Measurements from ENCODE around the gene PHLPP1.

Gene PHLPP1

DNA sequence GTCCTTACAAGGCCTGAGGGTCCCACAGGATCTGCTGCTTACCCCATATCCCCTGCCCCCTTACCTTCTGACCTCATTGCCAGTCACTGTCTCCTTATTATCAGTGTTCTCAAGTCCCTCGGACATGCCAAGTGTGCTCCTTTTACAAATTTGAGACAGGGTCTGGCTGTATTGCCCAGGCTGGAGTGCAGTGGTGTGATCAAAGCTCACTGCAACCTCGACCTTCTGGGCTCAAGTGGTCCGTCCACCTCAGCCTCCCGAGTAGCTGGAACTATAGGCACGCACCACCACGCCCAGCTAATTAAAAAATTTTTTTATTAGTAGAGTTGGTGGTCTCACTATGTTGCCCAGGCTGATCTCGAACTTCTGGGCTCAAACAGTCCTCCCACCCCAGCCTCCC lies 141.0 kb downstream of the PHLPP1 start:
- no peak for DNase-seq

DNA sequence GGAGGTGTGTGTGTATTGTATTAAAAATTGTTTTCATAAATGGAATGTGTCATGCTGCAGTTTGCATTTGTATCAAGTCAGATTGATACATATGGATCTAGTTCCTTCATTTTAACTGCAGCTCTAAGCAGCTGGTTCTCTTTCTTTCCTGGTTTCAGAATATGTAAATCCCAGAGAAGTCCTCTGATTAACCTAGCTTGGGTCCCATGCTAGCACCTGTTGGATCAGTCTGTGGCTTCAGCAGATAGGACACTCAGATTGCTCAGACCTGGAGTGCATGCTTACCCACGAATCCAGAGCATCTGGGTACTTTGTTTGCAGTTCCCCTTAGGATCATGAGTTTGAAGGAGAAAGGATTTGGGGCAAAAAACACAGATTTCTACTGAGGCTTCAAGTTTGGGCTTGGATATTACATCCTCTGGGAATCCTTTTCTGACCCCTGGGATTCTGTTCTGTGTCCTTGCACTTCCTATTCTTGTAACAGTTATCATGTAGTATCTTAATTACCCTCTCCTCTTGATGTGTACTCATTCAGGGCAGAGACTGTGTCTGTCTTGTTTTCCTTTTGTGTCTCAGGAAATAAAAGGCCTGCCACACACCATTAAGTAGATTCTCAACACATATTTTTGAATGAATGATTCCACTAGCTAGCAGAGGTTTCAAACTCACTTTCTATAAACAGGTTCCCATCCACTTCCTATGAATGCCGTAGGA lies 142.1 kb downstream of the PHLPP1 start:
- no peak for DNase-seq

DNA sequence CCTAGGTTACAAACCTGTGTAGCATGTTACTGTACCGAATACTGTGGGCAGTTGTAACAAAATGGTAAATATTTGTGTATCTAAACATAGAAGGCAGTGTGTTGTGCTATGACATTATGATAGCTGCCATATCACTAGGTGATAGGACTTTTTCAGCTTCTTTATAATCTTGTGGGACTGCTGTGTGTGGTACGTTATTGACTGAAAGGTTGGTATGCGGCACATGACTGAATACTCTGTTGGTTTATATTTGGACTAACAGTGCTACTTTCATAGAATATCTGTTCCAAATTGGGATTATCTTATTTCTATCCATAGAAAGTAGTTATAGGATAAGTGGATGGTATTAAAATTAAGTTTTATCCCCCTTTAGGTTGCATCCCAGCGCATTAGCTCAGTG lies 144.7 kb downstream of the PHLPP1 start:
- no peak for DNase-seq

DNA sequence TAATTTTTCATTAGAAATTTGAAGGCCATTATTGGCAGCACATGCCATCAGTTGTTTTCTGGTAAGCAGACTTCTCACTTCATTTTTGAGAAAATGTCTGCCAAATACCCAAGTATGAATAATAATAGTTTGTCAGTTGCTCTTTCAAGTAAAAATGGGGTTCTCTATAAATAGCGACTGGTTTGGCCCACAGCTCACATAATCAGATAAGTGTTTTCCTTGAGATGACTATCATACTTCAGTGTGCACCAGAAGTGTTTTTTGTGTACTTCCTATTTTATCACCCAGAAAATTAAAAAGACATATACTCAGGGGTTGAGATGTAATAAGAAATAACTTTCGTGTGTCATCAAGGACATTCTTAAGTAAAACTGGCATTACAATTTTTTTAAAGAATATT lies 147.1 kb downstream of the PHLPP1 start:
- DNase-seq = no peak

DNA sequence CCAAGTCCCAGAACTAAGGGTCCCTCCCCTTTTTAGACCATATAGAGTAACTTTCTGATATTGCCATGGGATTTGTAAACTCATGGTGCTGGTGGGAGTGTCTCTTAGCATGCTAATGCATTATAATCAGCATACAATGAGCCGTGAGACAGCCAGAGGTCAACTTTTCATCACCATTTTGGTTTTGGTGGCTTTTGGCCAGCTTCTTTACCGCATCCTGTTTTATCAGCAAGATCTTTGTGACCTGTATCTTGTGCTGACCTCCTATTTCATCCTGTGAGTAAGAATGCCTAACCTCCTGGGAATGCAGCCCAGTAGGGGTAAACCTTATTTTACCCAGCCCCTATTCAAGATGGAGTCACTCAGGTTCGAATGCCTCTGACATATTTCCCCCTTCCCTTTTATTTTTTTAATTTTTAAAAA lies 148.2 kb downstream of the PHLPP1 start:
- no peak for DNase-seq

DNA sequence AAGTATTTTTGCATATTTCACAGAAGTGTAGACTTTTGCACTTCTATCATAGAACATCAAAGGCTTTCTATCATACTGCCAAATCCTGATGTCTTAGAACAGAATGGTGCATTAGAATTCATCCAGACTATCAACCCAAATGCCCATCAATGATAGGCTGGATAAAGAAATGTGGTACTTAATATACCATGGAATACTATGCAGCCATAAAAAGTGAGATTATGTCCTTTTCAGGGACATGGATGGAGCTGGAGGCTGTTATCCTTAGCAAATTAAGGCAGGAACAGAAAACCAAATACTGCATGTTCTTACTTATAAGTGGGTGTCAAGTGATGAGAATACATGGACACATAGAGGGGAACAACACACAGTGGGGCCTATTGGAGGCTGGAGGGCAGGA lies 150.2 kb downstream of the PHLPP1 start:
- DNase-seq = no peak

DNA sequence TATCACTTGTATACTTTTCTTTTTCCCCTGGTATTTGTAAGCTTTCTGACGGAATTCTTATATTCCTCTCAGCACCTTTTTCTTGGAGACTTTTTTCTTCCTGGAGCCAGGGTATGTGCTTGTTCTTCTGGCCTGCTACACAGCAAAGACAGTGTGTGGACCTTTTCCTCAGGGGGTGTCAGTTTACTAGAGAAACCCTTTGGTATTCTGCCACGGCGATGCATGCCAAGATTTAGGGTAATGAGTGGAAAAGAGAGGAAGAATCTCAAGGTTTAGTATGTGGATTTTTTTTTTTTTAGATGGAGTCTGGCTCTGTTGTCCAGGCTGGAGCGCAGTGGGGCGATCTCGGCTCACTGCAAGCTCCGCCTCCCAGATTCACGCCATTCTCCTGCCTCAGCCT lies 152.2 kb downstream of the PHLPP1 start:
- no peak for DNase-seq

DNA sequence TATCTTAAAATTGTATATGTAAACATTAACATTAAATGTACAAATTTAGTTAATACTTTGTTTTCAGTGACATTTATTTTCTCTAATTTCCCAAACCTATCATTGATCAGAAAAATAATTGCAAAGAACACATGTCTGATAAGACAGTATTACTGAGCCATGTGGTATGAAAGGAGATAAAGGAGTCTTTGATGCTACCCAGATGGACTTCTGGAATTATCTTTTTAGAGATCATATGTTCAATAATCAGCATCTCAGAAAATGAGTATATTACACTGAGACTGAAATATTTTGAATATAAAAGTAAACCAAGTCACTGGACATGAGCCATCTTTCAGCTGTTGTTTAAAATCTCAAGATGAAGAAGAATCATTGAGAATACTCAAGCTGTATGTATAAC lies 153.3 kb downstream of the PHLPP1 start:
- DNase-seq = no peak

DNA sequence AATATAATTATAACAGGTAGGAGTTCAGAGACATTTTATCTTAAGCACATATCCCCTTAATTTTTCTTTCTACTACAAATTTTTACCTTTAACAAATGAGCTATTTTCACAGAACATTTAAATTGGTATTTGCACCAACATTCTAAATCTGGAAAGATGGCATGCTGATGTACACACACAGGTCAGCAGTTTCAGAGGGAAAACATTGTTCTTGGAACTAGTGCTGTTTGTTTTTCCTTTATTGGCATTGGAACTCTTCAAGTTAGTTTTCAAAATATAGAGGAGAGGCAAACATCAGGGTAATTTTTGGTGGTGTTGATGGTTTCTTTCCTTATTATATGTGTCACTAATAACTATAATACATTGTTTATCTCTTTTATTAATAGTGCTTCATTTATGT lies 155.3 kb downstream of the PHLPP1 start:
- no peak for DNase-seq

DNA sequence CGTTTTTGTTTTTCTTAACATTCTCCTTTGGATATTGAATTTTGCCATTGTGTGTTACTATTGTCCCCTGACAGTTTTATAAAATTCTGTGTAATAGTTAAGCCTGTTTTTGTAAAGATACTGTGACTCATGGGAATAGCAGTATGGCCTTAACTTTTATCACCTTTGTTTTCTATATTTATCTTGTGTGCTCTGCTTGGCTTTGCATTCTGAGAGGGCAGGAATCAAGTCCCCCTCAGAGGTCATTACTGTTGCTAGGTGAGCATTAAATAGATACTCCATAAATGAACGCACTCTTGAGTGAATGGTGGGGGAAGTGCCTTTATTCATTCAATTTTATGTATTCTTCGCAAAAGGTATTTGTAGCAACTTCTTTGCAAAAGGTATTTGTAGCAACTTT lies 160.0 kb downstream of the PHLPP1 start:
- DNase-seq = no peak

DNA sequence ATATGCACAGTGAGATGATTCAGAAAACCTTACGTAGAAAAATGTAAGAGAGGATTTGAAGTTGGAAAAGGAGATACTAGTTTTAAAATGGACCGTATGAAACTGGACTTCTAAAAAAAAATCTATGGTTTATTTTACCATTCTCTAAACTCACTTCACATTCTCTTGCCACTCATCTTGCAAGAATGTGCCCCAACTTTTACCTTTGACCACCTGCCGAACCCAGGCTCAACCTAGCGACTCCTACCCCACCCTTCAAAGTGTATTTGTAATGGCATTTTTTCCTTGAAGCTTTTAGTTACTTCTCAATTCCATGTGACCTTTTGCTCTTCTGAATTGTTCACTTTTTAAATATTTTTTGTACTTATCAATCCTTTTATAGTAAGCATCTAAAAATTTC lies 160.8 kb downstream of the PHLPP1 start:
- no peak for DNase-seq

DNA sequence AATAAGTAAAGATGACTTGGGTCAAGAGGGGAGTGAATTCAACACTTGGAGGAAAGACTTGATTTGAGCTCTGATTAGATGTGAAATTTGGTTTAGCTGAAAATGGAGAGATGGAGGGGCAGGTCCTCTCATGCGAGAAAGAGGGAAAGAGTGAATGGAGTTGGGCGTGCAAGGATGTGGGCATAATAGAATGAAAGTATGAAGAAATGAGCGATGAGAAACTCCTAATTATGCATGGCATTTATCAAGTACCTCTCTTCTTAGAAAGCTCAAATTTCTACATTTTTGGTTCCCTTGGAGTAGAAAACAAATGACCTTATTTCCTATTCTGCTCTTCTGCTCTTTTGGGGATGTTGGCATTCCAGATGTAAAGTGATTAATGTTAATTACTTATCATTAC lies 161.5 kb downstream of the PHLPP1 start:
- DNase-seq = no peak

DNA sequence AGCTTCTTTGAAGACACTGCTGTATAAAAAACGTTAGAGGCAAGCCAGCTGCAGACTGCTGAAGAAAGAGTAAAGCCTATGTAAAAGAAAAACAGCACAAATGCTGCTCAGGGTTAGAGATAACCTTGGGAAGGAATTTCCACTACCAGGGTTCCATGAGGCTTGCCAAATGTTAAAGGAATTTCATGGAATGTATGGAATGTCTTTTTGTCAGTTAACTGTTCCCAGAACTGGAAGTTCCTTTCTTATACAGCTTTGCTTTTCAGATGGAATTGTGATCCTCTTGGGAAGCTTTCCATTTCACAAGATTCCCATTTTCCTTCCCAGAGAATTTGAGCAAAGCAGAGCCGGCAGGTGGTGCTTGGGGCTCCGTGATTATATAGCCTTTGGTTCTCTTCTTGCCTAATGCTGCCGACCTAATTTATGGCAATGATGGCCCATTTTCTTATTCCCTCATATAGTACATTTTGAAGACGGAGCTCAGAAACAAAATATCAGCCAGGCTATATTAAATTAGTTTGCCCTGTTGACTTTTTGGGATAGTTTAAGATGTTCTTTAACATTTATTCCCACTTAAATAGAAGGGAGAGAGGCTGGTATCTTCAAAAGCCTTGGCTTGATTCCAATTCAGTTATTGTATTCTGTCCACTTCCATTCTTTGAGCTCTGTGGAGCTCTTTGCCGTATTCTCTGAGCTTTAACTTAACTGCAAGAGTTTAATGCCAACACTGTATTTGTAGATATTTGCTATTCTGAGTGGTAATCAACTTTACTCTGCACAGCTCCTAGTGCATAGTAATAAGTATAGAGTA lies 162.3 kb downstream of the PHLPP1 start:
- DNase-seq = no peak

DNA sequence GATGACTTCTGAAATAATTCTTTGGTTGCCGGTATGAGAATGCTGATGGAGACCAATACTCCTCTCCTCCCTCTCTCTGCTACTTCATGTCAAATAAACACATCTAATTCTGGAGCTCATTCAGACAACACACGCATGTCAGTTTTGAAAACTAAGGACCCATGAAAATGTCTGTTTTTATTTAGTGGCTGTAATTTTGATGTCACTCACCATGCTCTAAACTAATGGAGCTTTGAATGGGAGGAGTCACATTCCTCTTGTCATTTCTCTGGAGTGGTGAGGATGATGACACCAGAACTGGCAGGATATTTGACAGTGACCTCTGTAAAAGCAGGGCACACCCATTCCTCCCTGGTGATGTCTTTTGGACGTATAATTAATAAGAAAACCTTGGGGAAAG lies 163.0 kb downstream of the PHLPP1 start:
- DNase-seq = no peak

DNA sequence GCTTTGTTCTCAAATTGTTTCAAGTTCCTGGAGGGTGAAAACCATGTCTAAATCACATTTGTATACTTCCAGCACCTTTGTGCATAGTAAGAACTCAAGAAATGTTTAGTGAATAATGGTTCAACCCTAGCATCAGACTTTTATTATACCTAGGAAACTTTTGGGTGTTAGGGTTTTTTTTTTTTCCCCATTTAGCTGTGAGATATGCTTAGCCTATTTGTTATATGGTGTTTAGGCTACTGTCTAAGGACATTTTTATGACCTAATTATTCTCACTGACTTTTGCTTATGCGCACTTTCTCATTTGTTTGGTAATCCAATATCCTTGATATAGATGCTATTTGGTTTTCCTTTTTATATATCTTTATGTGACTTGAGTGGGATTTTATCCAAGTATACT lies 164.7 kb downstream of the PHLPP1 start:
- DNase-seq = no peak

DNA sequence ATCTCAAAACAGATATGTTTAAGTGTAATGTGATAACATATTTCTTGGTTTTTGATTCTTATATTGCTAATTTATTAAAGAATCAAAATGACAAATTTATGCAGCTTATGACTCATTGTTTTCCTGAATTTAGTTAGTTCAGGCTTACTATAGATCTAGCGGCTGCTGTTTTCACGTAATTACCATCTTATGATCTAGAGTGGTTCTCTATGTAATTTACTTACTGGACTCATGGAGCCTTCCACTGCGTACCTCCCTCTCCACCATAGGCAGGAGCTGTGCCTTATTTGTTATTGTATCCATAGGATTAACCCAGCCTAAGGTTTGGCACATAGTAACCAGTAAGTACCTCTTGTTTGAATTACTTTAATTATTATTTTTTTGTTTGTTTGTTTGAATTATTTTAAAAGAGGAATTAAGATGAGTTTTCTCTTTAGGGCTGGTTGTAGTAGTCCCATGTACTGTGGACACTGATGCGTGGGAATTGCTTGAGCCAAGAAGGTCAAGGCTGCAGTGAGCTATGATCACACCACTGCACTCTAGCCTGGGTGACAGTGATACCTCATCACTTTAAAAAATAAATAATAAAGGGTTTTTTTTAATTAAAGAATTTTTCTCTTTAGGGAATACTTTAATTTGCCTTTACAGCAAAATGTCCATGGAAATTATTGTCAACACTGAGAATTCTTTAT lies 165.5 kb downstream of the PHLPP1 start:
- DNase-seq = no peak

DNA sequence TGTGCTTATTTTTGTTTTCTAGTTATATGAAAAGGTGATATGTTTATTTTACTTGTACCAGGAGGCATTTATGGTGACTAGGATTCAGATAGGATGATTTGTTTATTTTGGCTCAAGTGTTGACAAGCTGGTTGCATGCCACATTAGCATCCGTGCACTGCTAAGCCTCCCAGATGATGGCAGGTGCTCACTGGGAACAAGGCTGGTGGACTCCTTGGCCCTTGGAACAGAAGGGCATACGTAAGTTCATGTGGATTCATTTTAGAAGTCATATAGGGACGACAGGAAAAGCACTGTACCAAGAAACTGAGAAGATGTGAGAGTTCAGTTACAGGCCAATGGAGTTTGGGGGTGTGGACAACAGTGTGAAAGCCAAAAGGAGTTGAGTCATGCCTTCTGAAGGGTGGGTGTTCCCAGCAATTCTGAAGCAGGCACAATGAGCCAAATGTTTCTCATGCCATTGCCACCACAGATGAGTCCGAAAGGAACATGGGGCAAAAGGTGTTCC lies 166.2 kb downstream of the PHLPP1 start:
- no peak for DNase-seq

DNA sequence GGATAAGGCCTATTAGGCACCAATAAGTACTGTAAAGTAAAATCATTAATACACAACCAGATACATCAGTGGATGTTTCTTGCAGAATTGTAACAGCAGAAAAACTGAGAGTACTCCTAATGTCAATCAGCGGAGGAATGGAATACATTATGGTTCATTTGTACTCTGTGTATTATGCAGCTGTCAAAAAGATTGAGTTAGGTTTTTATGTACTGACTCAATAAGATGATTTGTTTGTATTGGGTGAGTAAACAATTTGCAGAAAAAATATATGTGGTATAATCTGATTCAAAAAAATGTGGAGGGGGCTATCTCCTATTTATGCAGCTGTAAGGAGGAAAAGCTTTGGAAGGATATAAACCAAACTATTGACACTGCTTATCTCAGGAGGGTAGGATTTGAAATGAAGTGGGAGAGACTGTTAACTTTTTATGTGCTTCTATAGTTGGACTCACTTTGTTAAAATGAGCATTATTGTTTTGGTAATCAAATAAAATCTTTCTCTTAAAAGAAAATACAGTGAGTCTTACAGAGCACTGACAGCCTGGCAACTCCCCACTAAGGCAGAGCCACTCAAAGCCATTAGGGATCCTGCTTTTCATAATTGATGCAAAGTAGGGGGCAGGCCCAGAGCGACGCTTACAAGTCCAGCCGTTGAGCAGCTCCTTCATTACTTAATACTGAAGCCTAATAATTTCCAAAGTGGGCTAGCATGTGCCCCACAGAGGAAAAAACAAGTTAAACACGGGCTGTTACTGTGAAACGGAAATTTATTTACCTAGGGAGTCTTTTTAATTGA lies 168.8 kb downstream of the PHLPP1 start:
- DNase-seq = no peak

DNA sequence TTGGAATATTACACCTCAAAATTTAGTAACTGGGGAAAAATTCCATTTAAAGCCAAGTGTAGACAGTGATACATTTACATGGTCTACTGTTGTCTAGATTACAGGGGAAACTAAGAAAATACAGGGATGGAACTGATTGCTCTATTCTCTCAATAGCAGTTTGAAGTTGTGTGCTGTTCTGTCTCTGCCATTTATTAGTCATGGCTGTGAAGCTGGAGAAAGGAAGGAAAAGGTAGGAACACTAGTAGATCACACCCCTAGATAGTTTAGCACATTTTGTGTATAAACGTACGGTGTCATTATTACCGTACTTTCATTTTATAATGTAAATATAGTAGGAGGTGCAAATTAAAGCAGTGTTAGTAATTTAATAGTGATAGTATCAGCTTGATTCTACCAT lies 170.5 kb downstream of the PHLPP1 start:
- no peak for DNase-seq

DNA sequence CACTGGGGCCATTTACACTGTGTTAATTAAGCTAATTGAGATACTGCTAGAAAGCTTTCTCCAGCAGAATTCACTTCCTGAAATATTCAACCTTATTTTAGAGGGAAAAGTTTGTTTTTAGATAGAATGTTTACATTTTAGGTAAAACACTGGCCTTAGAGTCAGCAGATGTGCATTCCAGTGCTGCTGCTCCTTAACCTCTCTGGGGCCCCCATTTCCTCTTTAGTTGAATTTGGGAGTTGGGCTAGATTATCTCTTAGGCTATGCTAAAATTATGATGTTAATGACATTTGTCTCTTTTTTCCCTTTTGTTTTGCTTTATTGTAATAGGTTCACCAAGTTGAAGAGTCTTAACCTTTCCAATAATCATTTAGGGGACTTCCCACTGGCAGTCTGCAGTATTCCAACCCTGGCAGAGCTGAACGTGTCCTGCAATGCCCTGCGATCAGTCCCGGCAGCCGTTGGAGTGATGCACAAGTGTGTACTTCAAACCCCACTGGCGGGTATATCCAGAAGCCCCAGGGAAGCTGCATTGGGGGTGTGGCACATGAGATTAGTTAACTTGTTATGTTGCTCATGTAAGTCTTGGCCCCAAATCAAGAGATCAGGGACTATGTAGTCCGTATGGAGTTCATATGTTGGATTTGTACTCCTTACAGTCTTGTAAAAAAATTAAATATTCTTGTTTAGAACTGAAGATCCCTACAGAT lies 179.5 kb downstream of the PHLPP1 start:
- no peak for DNase-seq

DNA sequence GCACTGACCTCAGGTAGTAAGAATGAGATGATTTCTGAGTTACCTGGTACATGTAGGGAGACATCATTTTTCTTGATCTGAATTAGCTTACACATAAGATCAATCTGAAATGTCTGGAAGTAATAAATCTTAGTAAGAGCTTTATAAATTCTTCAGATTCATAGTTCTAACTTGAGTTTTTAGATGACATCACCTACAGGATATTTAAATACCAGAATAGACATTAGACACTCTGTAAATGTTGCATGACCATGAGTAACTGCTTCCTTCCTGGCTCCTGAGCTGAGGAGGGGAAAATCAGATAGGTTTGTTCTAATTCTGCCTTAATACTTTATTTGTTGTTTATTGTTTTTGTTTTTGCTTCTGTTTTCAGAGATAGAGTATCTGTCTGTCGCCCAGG lies 181.8 kb downstream of the PHLPP1 start:
- DNase-seq = no peak

DNA sequence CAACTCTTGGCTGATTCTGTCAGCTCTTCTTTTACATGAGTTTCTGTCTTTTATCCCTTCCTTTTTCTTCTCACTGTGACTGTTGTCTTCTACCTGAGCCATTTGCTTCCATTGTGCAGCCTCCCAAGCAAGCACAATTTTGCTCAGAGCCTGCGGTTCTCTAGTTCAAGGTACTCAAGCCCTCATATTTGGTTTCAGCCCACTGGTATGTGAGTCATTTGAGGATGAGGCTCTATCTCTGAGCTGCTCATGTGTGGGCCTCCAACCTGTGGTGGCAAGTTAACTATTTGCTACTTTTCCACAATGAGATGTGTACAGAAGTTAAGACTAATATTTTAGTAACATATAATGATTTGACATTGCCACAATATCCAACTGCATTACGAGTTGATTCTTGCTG lies 183.0 kb downstream of the PHLPP1 start:
- DNase-seq = no peak
